Testis (tissue), 3 donors: Measurements from ENCODE around the gene HDHD3. TPM values are rescaled to one million over a fixed set of nuclear protein-coding genes. Genes with fewer than 3 reads are reported as not detected.

Experiments used
- DNase-seq: peaks from one replicate; pipeline ENCODE4 v3.0.0-alpha.2; 2019
- H3K27ac ChIP-seq, 2 donors: fragments of 200-600 bp; sonication (generic); one replicate each; pipeline ENCODE4 v1.5.1; 2019
- H3K27me3 ChIP-seq: fragments of 200-600 bp; sonication (generic); one replicate; pipeline ENCODE4 v1.5.1; 2019
- H3K36me3 ChIP-seq: fragments of 200-600 bp; sonication (generic); one replicate; pipeline ENCODE4 v1.5.1; 2017; ENCODE audit warnings: low read depth; ENCODE audit errors: missing control alignments
- H3K4me1 ChIP-seq: fragments of 200-600 bp; sonication (generic); one replicate; pipeline ENCODE4 v1.5.1; 2019
- H3K4me3 ChIP-seq, 2 donors: fragments of 200-600 bp; sonication (generic); one replicate each; pipeline ENCODE4 v1.5.1; 2017 to 2019
- H3K9me3 ChIP-seq: fragments of 200-600 bp; sonication (generic); one replicate; pipeline ENCODE4 v1.5.1; 2017
- POLR2A ChIP-seq: fragments of 450-650 bp; IDR thresholded peaks from one replicate; pipeline ENCODE4 v1.6.1; 2017; ENCODE audit warnings: antibody characterized with exemption, mild to moderate bottlenecking, moderate library complexity
- WGBS, 2 donors: methylation state at CpG; one replicate each; pipeline ENCODE4 v1.1.5; 2018; 5-methylcytosine and 5-hydroxymethylcytosine counted together
- intact Hi-C: fragments of 100-400 bp; cut with DNase I; formaldehyde crosslinking; loops from one replicate; pipeline ENCODE4 v1.15.1; 2023; ENCODE audit warnings: low total_unique reads
- polyA plus RNA-seq: library from polyadenylated mRNA; stranded (reverse); fragments of 350-450 nt; fragmentation: Illumina TruSeq; extraction: RNeasy Lipid Tissue Mini Kit (QIAGEN cat#74804); gene quantifications from one replicate; pipeline ENCODE4 v1.2.3, GENCODE V29; 2014; ENCODE audit warnings: low read depth, low replicate concordance; ENCODE audit not compliant: insufficient read depth
- total RNA-seq, 2 donors: library from RNA; depleted of rRNA; stranded (reverse); fragments of >200 nt; gene quantifications; one replicate each; pipeline ENCODE4 v1.2.3, GENCODE V29; 2016
- TF ChIP-seq, protein P1 (sequence below), 3 experiments: fragments of 450-650 bp in 2 of 3; fragments of 200-600 bp in 1 of 3; sonication (generic) in 1 of 3; IDR thresholded peaks; one replicate each; pipeline ENCODE4 v1.5.1; 2016 to 2019; ENCODE audit warnings: antibody characterized with exemption in 3 of 3, mild to moderate bottlenecking in 2 of 3, moderate library complexity in 1 of 3

The HDHD3 gene
- total and polyA plus RNA-seq, 3 donors from 2014 or later, result 13.8 to 32.9 (median 22.9) TPM

DNA sequence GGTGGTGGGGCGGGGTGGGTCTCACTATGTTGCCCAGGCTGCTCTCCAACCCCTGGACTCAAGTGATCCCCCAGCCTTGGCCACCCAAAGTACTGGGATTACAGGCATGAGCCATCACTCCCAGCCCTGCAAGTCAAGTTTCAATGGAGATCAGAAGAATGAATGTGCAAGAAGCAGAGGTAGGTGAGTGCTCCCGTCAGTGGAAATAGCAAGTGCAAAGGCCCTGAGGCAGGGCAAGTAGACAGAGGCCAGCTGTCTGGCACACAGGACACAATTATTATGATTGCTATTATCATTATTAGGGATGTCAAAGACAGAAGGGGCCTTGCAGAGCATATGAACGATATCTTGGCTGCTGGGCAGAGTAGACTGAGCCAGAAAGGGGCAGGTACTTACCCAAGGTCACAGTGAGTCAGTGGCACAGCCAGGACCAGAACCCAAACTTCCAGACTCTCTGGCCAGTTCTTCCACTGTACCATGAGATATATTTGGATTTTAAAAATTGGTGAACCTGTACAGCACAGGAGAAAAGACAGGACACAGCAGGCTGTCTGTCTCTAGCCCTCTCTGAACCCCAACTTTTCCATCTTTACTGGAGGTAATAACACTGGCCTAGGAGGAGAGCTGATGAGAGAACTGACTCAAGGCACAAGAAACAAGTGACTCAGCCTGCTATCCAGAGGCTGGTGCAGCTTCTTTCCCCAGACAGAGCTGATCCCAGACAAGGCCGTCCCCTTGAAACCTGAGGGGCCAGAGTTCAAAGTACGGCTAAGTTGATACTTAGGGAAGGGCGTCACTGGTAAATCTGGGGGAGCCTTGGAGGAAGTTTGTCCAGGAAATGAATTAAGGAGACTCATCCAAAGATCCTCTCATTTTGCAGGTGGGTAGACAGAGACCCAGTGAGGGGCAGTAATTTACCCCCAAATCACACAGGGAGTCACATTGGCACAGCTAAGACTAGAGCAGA is 1.4 kb downstream of the HDHD3 start:
- no peak overlapping the region for H3K4me3 ChIP-seq
- no peaks in the 10 kb centered on the region for H3K9me3 ChIP-seq
- TF ChIP-seq POLR2A, result no peak
- TF ChIP-seq, protein P1, sequence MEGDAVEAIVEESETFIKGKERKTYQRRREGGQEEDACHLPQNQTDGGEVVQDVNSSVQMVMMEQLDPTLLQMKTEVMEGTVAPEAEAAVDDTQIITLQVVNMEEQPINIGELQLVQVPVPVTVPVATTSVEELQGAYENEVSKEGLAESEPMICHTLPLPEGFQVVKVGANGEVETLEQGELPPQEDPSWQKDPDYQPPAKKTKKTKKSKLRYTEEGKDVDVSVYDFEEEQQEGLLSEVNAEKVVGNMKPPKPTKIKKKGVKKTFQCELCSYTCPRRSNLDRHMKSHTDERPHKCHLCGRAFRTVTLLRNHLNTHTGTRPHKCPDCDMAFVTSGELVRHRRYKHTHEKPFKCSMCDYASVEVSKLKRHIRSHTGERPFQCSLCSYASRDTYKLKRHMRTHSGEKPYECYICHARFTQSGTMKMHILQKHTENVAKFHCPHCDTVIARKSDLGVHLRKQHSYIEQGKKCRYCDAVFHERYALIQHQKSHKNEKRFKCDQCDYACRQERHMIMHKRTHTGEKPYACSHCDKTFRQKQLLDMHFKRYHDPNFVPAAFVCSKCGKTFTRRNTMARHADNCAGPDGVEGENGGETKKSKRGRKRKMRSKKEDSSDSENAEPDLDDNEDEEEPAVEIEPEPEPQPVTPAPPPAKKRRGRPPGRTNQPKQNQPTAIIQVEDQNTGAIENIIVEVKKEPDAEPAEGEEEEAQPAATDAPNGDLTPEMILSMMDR (IDR thresholded peaks at IDR 0.05), result no peak
- H3K4me1 ChIP-seq, result peaks cover 12% of the 10 kb centered on the region
- H3K27me3 ChIP-seq, result no peaks in the 10 kb centered on the region
- H3K36me3 ChIP-seq, result no peaks in the 10 kb centered on the region
- intact Hi-C loops, result no loop called here
- no peak for DNase-seq
- H3K27ac ChIP-seq, result no peak overlapping the region
- WGBS, 2 donors, result 64 to 89% methylated on average over 6 of the region's 6 CpGs

DNA sequence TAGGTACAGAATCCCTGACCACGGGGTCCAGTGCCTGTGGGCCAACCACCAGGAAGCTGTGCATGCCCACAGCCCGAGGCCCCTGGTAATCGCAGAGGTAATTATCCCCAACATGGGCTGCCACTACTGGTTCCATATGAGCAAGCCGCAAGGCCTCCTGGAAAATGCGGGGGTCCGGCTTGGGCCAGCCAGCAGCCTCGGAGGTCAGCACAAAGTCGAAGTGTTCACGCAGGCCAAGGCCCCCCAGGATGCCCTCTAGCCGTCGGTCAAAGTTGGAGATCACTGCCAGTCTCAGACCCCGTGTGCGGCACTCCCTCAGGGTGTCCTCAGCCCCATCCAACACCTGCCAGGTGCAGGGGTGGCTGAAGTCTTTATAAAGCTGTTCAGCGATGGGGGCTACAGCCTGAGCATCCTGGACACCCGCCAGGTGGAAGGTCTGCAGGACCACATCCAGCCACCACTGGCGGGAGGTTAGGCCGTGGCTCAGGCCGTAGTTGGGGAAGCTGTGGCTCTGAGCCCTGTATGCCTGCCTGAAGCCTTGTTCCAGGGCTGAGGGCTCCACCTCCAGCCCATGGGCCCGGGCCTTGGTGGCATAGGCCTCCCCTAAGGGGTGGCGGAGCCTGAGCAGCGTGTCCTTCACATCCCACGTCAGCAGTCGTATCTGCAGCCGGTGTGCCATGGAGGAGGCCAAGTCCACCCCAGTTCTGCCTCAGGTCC is 3.0 kb downstream of the HDHD3 start:
- no peak for DNase-seq

DNA sequence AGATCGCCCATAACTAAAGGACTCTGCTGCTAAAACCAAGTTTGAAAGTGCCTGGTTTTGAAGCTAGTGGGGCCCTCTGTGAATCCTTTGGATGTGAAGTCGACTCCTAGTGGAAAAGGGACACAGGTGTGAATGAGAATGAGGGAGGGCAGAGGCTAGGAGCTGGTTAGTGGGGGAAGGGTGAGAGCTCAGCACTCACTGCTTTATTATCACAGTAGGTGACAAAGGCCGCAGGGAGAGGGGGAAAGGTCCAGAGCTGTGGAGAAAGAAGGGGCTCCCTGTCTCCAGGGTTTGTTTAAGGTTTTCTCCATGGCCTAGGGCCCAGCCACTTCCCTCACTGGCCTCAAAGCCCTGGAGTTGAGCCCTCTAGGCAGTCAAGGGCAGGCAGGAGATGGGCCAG is 3.5 kb downstream of the HDHD3 start:
- 67 to 78% methylated on average over 3 of the region's 3 CpGs for WGBS, 2 donors
- H3K36me3 ChIP-seq, result no peaks in the 10 kb centered on the region
- TF ChIP-seq POLR2A, result no peak
- TF ChIP-seq, protein P1 (IDR thresholded peaks at IDR 0.05), result no peak

More for the DNA sequence above, 3.0 kb downstream of the HDHD3 start:
- Histone ChIP-seq H3K27ac (no peak overlapping the region), H3K27me3 (no peaks in the 10 kb centered on the region), H3K4me3 (no peak overlapping the region), H3K9me3 (no peaks in the 10 kb centered on the region), H3K4me1 (peaks cover 10% of the 10 kb centered on the region), H3K36me3 (no peaks in the 10 kb centered on the region)
- WGBS, 2 donors, result 79 to 87% methylated on average over 4 to 22 of the region's 24 CpGs
- intact Hi-C loops, result no loop called here
- TF ChIP-seq, protein P1 (IDR thresholded peaks at IDR 0.05), result no peak
- no peak for TF ChIP-seq POLR2A

DNA sequence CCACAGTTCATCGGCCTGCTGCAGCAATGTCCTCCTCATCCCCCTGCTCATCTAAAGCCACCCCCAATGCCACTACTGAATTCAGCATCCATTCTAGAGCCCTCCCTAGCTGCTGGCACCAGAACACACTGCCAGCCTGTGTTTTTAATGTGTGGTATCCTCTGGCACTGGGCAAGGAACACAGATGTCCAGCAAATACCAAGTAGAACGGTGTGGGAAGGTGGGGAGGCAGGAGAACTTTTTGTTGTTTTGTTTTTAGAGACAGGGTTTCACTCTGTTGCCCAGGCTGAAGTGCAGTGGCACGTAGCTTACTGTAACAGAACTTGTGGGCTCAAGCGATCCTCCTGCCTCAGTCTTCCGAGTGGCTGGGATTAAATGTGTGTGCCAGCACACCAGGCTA is 4.7 kb downstream of the HDHD3 start:
- H3K27ac ChIP-seq, result no peak overlapping the region
- no peak for DNase-seq
- WGBS, 2 donors, result 87 to 93% methylated on average over 5 of the region's 5 CpGs
- H3K9me3 ChIP-seq, result no peaks in the 10 kb centered on the region
- intact Hi-C loops, result no loop called here
- no peaks in the 10 kb centered on the region for H3K27me3 ChIP-seq
- H3K4me1 ChIP-seq, result peaks cover 4% of the 10 kb centered on the region
- TF ChIP-seq, protein P1 (IDR thresholded peaks at IDR 0.05), result no peak
- no peak for TF ChIP-seq POLR2A
- H3K4me3 ChIP-seq, result no peak overlapping the region
- no peaks in the 10 kb centered on the region for H3K36me3 ChIP-seq

More for the DNA sequence above, 3.5 kb downstream of the HDHD3 start:
- no peak for DNase-seq
- Histone ChIP-seq H3K27me3 (no peaks in the 10 kb centered on the region), H3K27ac (no peak overlapping the region), H3K9me3 (no peaks in the 10 kb centered on the region), H3K4me1 (peaks cover 8% of the 10 kb centered on the region), H3K4me3 (no peak overlapping the region)
- intact Hi-C loops, result no loop called here
